Activated CD8-positive, alpha-beta memory T cell treated with anti-CD3 and anti-CD28 coated beads for 4 hours (primary cell): ENCODE measurements around the gene ELMO1.

Experiments used
- DNase-seq, 2 donors: peaks; one replicate each; pipeline ENCODE4 v3.0.0-alpha.2; 2020; ENCODE audit warnings: low read depth in 2 of 2

The ELMO1 gene

GRCh38 chr7:37275078-37275710 is 173.5 kb downstream of the ELMO1 start:
- no peak for DNase-seq

- DNase-seq = no peak
These were observed 174.8 kb downstream of the ELMO1 start for GRCh38 chr7:37273891-37274290.

- no peak for DNase-seq
These were observed 178.8 kb downstream of the ELMO1 start for GRCh38 chr7:37269711-37270508.

- no peak for DNase-seq
These were observed 181.4 kb downstream of the ELMO1 start for GRCh38 chr7:37267251-37267650.

GRCh38 chr7:37265876-37266275 is 182.8 kb downstream of the ELMO1 start:
- DNase-seq = no peak

- no peak for DNase-seq
These were observed 183.7 kb downstream of the ELMO1 start for GRCh38 chr7:37265006-37265405.

- DNase-seq = no peak
These were observed 186.5 kb downstream of the ELMO1 start for GRCh38 chr7:37262181-37262580.

- DNase-seq = no peak
These were observed 189.3 kb downstream of the ELMO1 start for GRCh38 chr7:37259319-37259821.

GRCh38 chr7:37256631-37257030 is 192.0 kb downstream of the ELMO1 start:
- no peak for DNase-seq

GRCh38 chr7:37255327-37255944 is 193.2 kb downstream of the ELMO1 start:
- DNase-seq = no peak

- DNase-seq = no peak
These were observed 197.4 kb downstream of the ELMO1 start for GRCh38 chr7:37251222-37251621.

- no peak for DNase-seq
These were observed 199.4 kb downstream of the ELMO1 start for GRCh38 chr7:37249240-37249639.

GRCh38 chr7:37248396-37248861 is 200.2 kb downstream of the ELMO1 start:
- no peak for DNase-seq

GRCh38 chr7:37247861-37248260 is 200.8 kb downstream of the ELMO1 start:
- DNase-seq = no peak

GRCh38 chr7:37245590-37245989 is 203.1 kb downstream of the ELMO1 start:
- DNase-seq = no peak

GRCh38 chr7:37236906-37237305 is 211.8 kb downstream of the ELMO1 start:
- DNase-seq = no peak

GRCh38 chr7:37235813-37236212 is 212.9 kb downstream of the ELMO1 start:
- no peak for DNase-seq

GRCh38 chr7:37234928-37235327 is 213.7 kb downstream of the ELMO1 start:
- DNase-seq = no peak

- no peak for DNase-seq
These were observed 214.3 kb downstream of the ELMO1 start for GRCh38 chr7:37234334-37234733.

- DNase-seq = no peak
These were observed 217.1 kb downstream of the ELMO1 start for GRCh38 chr7:37231613-37232012.

GRCh38 chr7:37230221-37230620 is 218.4 kb downstream of the ELMO1 start:
- no peak for DNase-seq

- DNase-seq = no peak
These were observed 219.3 kb downstream of the ELMO1 start for GRCh38 chr7:37229381-37229780.
